Measurements from ENCODE around the gene CHID1.

Gene CHID1

DNA sequence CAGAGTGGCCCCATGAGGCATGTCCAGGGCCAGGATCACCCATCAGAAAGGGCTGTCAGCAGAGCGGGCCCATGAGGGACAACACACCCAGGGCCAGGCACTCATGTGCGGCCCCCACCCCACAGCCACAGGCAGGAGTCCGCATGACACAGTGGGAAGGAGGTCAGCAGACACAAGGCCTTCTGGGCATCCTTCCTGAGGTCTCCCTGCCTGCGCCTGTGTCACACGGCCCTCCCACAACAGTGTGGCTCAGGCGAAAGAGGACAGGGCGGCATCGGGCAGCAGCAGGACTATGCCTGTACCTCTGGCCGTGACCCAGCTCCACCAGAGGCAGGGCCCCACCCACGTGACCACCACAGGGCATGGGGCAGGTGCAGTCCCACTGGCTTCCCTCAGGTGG lies 27.1 kb downstream of the CHID1 start:
- no peak for DNase-seq

DNA sequence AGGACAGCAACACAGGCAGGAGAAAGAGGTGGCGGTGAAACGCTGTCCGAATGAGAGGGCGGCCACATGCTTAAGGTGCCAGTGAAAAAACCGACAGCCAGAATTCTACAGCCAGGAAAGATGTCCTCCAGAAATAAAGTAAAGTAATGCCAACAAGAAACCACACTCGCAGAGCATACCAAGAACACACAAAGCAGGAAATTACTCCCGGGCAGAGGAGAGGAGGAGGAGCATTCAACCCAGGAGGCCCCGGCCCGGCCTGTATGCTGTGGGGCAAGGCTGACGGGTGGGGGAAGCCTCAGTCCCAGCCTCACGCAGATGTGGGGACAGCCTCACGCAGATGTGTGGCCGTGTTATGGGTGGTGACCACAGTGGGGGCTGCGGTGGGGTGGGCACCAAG lies 28.0 kb downstream of the CHID1 start:
- no peak for DNase-seq

DNA sequence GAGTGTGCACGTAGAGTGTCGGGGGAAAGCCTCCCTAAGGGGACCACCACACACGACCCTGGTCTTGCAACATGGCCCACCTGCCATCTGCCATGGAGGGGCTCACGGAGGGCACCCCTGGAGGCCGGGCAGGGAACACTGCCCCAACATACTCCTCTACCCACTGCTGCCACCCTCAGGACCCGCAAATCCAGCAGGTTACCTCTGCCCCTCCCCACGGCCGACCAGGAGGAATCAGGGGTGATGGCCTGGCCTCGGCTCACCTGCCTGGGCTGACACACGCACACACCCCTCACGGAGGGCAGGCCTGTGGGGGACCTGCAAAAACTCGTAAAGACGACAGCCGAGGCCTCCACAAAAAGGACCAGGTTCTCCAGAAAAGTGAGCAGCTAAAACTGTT lies 30.2 kb downstream of the CHID1 start:
- no peak for DNase-seq

DNA sequence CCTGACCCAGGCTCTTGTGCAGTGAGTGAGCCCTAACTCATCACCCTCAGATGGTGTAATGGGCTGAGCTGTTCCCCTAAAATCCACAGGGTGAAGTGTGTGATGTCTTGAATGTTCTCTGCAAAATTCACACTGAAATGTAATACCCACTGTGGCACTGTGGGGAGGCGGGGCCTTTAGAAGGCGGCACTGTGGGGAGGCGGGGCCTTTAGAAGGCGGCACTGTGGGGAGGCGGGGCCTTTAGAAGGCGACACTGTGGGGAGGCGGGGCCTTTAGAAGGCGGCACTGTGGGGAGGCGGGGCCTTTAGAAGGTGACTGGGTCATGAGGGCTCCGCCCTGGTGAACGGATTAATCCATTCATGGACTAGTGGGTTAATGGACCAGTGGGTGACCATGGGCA lies 33.0 kb downstream of the CHID1 start:
- DNase-seq, result peak; percentile 16

DNA sequence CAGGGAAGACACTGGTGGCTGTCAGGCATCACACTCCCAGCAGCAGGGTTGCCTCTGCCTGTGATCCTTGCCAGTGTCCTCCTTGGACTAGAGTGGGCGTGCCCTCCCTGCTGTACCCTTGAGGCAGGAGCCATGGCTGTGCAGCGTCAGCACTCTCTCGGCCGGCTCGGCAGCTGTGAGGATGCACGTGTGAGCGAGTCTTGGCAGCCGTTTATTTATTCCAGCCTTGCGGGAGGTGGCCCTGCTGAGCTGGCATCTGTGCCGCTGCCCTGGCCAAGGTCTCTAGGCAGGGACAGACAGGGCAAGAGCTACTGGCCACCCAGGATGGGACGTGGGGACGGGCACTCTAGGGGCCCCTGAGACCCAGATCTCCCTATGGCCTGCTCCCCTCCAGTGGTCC lies 34.1 kb downstream of the CHID1 start:
- DNase-seq, result no peak

DNA sequence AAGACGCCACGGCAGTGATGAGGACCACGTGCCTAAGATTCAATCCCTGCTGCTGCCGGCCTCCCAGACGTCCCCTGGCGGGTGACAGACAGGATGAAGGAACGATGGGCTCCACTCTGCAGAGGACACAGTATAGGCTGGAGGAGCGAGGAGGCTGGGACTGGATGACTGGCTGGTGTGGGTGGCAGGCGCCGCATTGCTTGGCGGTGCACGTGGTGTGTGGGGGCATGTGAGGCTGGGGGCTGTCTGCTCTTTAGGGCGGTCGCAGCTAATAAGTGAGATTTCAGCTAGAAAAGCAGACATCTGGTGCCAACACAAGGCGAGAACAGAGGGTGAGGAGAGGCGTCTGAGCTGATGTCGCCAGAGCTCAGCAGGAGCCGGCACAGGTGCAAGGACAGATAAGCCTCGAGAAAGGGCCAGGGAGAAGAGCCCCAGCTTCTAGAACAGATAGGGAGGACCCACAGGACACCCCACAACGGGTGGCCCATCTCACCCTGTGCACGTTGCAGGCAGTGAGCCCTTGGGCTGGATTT lies 34.8 kb downstream of the CHID1 start:
- DNase-seq, result no peak

DNA sequence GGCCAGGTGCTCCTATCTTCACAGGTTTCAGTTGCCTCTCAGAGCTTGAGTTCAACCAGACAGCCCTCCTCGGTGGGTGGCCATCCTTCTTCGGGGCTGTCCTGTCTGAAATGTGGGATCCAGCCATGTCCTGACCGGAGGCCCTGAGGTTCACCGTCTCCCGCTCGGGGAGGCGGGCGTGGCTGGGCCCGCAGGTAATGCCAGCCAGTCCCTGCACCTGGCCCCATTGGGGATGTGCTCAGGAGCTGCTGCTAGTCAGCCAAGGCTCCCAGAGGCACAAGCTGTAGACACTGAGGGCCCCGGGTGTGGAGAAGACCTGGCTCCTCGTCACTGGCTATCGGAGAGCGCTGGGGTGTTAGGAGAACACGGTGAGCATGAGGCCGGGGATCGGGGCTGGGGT lies 35.4 kb downstream of the CHID1 start:
- DNase-seq, result no peak

DNA sequence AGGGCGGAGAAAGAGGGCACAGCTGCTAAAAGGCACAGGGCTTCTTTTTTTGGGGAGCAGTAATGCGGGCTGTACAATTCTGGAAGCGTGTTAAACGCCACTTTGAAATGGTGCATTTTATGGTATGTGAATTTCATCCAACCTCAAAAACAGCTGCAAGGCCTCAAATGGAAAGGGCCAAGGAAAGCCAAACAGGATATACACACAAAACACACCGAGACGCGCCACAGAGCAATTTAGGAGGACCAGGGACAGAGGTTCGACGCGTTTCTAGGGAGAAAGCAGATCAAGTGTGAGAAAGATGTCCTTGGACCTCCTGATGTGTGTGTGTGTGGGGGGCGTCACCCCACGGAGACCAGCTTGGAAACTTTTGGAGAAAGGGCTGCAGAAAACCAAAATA lies 36.9 kb downstream of the CHID1 start:
- no peak for DNase-seq

DNA sequence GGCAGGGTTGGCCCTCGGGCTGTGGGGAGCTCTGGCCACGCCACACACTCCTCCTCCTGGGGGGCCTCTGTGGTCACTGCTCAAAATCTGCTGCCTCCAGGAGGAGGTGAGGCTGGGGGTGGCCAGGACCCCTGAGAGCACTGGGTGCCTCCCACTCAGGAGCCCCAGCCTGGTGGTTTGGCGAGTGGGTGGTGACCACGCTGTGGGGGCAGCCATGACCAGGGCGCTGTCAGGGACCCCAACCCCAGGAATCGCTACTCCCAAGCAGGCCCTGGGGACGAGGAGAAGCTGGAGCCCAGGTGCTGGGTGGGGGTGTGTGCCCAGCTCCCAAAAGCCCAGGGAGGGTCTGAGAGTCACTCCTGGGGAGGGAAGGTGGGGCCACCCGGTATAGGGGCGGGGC lies 37.8 kb downstream of the CHID1 start:
- no peak for DNase-seq

DNA sequence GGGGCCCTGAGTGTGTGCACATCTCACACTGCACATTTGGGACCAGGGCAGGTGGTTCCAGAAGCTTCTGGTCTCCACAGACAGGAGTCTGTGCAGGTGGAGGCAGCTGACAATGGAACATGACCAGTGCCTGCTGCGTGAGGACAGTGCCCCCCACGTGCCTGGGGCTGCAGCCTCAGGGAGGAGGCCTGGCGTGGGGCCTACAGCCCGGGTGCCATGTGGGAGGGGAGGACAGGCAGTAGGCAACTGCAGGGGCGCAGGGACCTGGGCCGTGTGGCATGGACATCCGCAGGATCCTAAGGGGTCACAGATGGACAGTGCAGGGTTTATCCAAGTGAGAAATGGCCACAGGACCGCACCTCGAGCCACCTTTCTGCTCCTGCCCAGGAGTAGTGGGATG lies 39.1 kb downstream of the CHID1 start:
- DNase-seq, result no peak

DNA sequence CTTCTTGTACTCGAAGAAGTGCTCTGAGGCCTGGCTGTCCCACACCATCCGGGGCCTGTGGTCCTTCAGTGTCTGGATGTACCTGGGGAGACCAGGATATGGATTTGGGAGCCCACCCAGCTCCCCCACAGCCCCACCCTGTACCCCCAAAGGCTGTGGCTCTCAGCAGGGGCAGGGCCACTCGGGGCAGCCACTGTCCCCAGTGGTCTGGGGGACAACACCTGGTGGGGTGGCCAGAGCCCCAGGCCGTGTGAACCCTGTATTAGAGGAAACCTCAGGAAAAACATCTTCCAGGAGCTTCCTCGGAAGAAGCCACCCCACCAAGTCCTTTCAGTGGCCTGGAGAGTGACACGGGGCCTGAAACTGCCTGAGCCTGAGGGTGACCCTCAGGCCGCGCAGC lies 40.2 kb downstream of the CHID1 start:
- no peak for DNase-seq

DNA sequence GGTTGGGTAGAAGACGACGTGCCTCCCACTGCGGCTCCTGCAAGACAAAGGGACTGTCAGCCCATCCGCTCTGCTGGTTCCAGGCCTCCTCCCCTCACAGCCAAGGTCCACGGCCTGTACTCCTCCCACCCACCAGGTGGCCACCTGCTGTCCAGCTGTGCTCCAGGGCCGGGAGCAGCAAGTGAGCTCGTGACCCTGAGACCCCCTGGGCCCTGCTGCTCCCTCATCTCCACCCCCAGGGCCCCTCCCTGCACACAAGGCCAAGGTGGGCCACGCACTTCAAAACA lies 40.5 kb downstream of the CHID1 start:
- no peak for DNase-seq

DNA sequence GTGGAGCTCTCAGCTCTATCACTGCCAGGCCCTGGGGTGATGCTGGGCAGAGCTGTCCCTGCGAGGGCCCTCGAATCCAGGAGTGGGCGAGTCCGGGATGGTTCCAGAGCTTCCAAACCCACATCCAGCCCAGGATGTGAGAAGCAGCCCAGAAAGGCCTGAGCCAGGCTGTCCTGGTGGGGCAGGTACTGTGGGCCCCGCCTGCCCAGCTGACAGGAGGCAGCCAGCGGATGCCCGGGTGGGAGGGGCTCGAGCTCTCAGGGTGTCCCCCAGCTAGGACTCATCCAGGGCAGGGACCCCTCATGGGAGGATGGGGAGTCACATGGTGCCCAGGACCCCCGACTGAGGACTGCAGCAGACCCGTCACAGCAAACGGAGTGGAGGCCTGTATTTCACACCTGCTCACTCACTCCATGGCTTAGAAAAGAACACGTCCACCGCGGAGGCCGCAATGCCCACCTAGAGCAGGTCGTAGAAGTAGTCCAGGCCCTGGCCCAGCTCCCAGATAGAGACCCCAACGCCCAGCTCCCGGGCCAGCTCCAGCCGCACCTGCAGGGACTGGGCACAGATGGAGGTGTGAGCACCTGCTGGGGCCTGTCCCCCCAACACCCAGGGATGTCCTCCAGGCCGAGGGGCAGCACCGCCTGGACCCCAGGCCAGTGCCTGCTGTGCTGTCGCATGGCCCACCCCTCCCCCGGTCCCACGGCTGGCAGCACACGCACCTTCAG lies 41.0 kb downstream of the CHID1 start:
- no peak for DNase-seq

DNA sequence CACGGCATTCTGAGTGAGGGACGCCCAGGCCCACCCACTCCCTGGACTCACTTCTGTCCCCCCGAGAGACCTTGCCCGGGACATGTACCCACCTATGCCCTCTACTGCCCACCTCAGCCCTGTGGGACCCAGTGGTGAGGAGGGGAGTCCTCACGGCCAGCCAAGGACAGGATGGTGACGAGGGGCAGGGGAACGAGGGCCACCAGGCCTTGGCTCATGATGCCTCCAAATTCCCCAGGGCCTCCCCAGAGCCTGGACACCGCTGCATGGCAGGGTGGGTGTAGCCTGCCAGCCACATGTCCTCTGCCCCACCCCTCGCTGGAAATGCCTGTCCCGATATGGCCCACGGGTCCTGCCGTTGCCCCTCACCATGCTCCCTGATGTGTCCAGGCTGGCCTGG lies 41.8 kb downstream of the CHID1 start:
- DNase-seq, result no peak

DNA sequence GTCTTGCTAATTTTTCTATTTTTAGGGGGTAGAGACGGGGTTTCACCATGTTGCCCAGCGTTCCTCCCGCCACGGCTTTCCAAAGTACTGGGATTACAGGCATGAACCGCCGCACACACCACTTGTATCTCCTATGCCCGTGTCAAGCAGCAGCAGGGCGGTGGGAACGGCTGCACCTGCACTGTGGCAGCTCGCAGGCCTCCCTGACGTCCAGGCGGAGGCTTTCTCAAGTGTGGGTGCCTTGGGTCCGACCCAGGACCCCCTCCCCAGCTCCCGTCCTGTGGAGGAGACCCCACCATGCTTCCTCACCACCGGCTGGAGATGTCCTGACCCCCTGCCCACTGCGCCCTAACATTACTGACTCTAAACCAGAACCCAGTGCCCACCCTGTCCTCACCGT lies 42.2 kb downstream of the CHID1 start:
- DNase-seq, result no peak

DNA sequence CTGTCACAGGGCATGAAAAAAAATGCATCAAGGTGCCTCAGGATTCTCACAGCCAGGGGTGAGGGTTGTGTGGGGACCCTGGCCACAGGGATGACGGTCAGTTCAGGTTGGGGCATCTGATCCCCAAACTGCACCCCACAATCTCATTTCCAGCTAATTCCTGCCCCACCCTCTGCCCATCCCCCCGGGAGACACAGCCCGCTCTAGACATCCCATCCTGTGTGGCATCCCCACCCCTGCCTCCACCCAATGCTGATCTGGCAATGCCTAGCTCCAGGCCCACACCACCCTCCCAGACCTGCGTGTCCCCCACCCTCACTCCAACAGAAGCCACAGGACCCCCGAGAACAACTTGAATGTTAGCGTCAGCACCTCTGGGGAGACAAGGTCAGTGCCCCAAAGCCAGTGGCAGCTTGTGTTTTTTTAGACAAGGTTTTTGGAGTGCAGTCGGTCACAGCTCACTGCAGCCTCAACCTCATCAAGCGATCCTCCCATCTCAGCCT lies 42.7 kb downstream of the CHID1 start:
- no peak for DNase-seq

DNA sequence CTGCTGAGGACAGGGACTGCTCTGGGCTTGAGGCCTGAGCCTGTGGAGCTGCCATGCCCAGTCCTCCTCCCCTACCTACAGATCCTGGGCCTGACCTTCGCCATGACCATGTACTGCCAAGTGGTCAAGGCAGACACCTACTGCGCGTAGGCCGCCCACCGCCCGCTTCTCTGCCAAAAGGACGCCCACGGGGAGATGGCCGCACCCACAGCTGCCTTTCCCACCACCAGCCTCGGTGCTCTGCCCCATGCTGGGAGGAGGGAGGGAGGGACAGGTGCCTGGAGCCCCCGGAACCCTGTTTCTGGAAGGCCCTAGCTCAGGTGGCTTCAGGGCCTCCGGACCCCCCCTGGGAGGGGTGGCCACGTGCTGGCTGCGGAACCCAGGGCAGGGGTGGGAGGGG lies 44.1 kb downstream of the CHID1 start:
- DNase-seq, result no peak

DNA sequence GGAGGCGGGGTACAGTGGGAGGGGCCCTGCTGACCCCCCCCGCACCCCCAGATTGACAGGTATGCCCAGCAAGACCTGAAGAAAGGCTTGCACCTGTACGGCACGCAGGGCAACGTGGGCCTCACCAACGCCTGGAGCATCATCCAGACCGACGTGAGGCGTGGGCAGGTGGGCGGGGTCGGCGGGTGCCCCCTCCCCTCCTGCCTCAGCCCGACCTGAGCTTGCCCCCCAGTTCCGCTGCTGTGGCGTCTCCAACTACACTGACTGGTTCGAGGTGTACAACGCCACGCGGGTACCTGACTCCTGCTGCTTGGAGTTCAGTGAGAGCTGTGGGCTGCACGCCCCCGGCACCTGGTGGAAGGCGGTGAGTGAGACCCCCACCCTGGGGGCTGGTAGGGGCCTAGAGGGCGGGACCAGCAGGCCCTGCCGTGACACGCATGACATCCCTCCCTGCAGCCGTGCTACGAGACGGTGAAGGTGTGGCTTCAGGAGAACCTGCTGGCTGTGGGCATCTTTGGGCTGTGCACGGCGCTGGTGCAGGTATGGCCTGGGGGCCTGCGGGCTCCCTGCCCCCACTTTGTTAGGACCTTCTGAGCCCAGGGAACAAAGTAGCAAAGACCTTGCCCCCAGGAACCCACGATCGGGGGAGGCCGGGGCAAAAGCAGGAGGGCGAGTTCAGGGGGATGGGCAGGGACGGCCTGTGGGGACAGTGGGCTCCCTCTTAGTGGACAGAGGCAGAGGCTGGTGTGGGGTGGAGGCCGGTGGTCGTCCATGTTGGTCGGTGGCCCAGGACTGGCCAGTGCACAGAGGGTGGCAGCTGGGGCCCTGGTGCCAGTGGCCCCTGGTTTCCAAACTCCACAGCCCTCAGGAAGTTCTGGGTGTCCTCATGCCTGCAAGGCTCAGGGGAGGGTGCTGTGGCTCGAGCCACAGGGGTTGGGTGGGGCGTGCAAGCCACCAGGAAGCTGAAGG lies 44.9 kb downstream of the CHID1 start:
- no peak for DNase-seq

DNA sequence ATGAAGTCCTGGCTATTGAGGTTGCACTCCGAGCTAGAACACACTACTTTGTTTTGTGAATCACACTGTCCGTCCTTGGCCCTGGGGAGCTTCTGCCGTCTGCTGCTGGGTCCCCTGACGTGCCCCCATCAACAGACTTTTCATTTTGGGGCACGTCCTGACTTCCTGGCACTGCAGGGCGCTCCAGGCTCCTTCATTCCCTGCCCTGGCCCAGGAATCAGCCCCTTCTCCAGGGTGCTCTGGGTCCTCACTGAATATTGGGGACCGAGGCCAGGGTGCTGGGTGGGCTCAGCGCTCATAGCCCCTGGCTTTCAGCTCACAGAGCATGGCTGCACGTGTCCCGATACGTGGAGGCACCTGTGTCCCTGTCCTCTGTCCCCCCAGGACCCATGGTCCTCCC lies 45.7 kb downstream of the CHID1 start:
- no peak for DNase-seq

DNA sequence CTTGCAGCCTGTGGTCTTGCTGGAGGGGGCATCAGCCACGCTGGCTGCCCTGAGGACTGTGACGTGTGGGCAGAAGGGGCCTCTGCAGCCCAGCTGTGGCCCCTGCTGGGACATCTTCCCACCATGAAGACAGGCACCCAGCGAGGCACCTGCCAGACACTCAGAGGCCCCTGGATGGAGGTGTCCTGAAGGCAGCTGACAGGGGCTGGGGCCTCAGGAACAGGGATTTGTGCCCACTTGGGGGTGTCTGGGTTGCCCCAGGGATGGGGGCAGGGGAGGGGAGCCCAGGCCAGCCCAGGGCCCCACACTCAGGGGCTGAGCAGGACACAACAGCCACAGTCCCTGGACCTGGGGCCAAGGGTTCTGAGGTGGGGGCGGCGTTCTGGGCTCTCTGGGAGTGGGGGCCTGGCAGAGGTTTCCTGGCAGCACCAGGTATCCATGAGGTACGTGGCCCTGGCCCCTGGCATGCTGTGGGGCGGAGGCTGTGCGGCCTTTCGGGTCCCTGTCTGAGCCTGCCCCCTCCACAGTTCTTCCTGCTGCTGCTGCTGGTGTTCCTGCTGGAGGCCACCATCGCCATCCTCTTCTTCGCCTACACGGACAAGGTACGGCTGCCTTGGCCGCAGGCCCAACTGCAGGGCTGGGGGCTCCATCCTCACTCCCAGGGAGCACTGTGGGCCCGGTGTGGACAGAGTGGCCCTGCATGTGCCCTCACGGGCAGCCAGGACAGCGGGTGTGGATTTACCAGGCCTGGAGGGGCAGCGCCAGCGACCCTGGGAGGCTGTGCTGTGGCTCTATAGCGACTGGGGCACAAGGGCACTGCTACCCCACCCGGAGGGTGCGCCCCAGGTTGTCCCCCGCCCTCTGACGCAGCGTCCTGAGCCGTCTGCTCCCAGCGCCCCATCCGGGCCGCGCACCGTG lies 46.4 kb downstream of the CHID1 start:
- no peak for DNase-seq

DNA sequence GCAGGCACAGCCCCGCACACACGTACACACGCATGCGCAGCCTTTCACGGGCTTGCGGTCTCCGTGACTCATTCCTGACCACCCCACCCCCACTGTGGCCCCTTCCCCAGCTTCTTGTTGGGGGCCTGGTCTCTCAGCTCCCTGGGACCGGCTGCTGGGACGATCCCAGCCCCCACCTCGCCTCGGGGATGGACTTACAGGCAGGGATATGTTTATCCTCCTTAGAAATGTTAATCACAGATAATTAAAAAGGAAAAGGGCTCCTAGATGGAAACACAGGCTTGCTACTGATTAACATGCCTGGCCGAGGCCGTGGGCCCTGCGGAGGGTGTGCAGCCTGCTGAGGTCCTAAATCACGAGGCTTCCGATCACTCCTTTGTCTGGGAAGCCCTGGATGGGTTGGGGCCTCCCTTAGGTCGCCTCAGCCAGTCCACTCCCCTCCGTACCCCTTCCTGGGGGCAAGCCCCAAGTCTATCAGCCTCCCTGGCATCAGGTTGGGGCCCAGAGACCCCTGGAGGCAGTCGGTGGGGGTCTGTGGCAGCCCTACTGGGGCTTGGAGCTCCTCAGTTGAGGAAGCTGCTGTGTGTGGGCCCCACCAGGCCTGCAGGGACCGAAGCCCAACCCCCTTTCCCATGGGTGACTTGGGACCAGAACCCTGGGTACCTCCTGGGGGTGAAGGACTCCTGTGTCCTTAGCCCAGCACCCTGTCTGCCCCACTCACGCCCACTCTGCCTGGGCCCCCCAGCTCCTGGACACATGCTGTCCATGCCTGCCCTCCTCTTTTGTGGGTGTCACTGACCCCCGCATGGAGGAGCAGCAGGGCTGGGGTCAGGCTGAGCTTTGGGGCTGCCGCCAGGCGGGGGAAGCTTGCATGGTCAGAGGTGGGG lies 47.3 kb downstream of the CHID1 start:
- no peak for DNase-seq

DNA sequence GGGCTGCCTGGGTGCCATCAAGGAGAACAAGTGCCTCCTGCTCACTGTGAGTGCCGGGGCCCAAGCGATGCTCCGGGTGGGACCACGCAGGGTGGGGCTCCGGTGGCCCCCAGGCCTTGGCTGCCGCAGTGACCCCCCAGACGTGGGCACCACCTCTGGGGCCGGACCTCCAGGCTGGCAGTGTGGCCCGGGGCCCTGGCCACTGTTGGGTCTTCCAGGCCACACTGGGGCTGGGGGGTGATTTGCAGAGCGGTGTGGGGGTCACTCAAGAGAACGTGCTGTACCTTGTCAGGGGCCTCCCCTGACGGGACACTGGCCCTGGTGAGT lies 48.0 kb downstream of the CHID1 start:
- no peak for DNase-seq

Data from activated naive CD4-positive, alpha-beta T cell treated with Interleukin-2 at 50 U/mL for 16 hours (primary cell).